NB4 (cell line): ENCODE results near the gene GIMAP2.

Experiments used
- CTCF ChIP-seq: IDR thresholded peaks from one replicate; pipeline ENCODE4 v1.5.1; 2012; ENCODE audit warnings: low read depth, low read length
- MAX ChIP-seq: IDR thresholded peaks from 2 replicates; pipeline ENCODE4 v1.6.1; 2011; ENCODE audit warnings: low read depth, low read length
- POLR2A ChIP-seq: IDR thresholded peaks from 2 replicates; pipeline ENCODE4 v1.6.1; 2011; ENCODE audit warnings: mild to moderate bottlenecking; ENCODE audit not compliant: insufficient read length; ENCODE audit errors: extremely low read depth

GRCh38 chr7:150723467-150723866 is 38.0 kb downstream of the GIMAP2 start:
- no peak for TF ChIP-seq CTCF
- no peak for TF ChIP-seq MAX
- no peak for TF ChIP-seq POLR2A
